Neural cell (in vitro differentiated cells): ENCODE results near the gene TFAP2C. TPM values are rescaled to one million over a fixed set of nuclear protein-coding genes. Genes with fewer than 3 reads are reported as not detected.

Experiments used
- H2AFZ ChIP-seq: fragments of 200-600, 300-800 bp; sonication (generic), shearing (Covaris generic); 2 replicates; pipeline ENCODE4 v1.6.0; 2014; ENCODE audit warnings: low read depth, mild to moderate bottlenecking, antibody characterized with exemption, low read length, moderate library complexity
- H3F3A ChIP-seq: fragments of 200-600 bp; shearing (Covaris generic); 2 replicates; pipeline ENCODE4 v1.6.1; 2016; ENCODE audit warnings: mild to moderate bottlenecking, moderate library complexity, mixed read lengths, antibody characterized with exemption, low read length; ENCODE audit not compliant: insufficient read depth, poor library complexity, severe bottlenecking
- H3K27ac ChIP-seq: fragments of 200-600, 300-800 bp; sonication (generic), shearing (Covaris generic); 2 replicates; pipeline ENCODE4 v1.5.1; 2014; ENCODE audit warnings: mild to moderate bottlenecking, low read length, moderate library complexity
- H3K27me3 ChIP-seq: fragments of 300-800, 200-600 bp; sonication (generic), shearing (Covaris generic); 2 replicates; pipeline ENCODE4 v1.6.0; 2014; ENCODE audit warnings: mild to moderate bottlenecking, low read depth, low read length, moderate library complexity; ENCODE audit not compliant: insufficient read depth
- H3K36me3 ChIP-seq: fragments of 300-800, 200-600 bp; sonication (generic), shearing (Covaris generic); 2 replicates; pipeline ENCODE4 v1.5.1; 2014; ENCODE audit warnings: mild to moderate bottlenecking, antibody characterized with exemption, low read length, moderate library complexity; ENCODE audit not compliant: insufficient read depth
- H3K4me2 ChIP-seq: fragments of 300-800, 200-600 bp; sonication (generic), shearing (Covaris generic); 2 replicates; pipeline ENCODE4 v1.6.0; 2014; ENCODE audit warnings: mild to moderate bottlenecking, low read length
- H3K4me3 ChIP-seq: fragments of 300-800, 200-600 bp; sonication (generic), shearing (Covaris generic); 2 replicates; pipeline ENCODE4 v1.5.1; 2014; ENCODE audit warnings: mild to moderate bottlenecking, low read length, moderate library complexity
- H3K79me2 ChIP-seq: fragments of 200-600 bp; shearing (Covaris generic); replicated peaks from 2 replicates; pipeline ENCODE4 v1.6.0; 2014; ENCODE audit warnings: mild to moderate bottlenecking, low read length, moderate library complexity; ENCODE audit not compliant: insufficient read depth
- H3K9ac ChIP-seq: fragments of 300-800, 200-600 bp; sonication (generic), shearing (Covaris generic); 2 replicates; pipeline ENCODE4 v1.6.1; 2016; ENCODE audit warnings: mild to moderate bottlenecking, low read length, mixed read lengths
- H3K9me2 ChIP-seq: fragments of 200-600 bp; shearing (Covaris generic); 2 replicates; pipeline ENCODE4 v1.6.1; 2016; ENCODE audit warnings: mild to moderate bottlenecking, low read length, mixed read lengths; ENCODE audit not compliant: insufficient read depth
- H3K9me3 ChIP-seq: fragments of 200-600, 300-800 bp; sonication (generic), shearing (Covaris generic); 2 replicates; pipeline ENCODE4 v1.6.1; 2016; ENCODE audit warnings: mild to moderate bottlenecking, mixed run types, low read length, moderate library complexity, mixed read lengths
- H4K20me1 ChIP-seq: fragments of 200-600 bp; shearing (Covaris generic); 2 replicates; pipeline ENCODE4 v1.6.1; 2016; ENCODE audit warnings: mild to moderate bottlenecking, mixed run types; ENCODE audit not compliant: insufficient read depth
- EP300 ChIP-seq: fragments of 450-650 bp; conservative IDR thresholded peaks from 2 replicates; pipeline ENCODE4 v1.6.1; 2014; ENCODE audit warnings: antibody characterized with exemption, mild to moderate bottlenecking, moderate library complexity; ENCODE audit not compliant: poor library complexity, severe bottlenecking
- EZH2 ChIP-seq: fragments of 200-600, 300-800 bp; shearing (Covaris generic), sonication (generic); IDR thresholded peaks from 2 replicates; pipeline ENCODE4 v1.6.1; 2014; ENCODE audit warnings: antibody characterized with exemption, low read length, borderline replicate concordance, mild to moderate bottlenecking; ENCODE audit not compliant: insufficient read depth, poor library complexity, severe bottlenecking
- MXI1 ChIP-seq: fragments of 450-650 bp; conservative IDR thresholded peaks from 2 replicates; pipeline ENCODE4 v1.6.1; 2014; ENCODE audit warnings: antibody characterized with exemption, mild to moderate bottlenecking; ENCODE audit not compliant: poor library complexity, severe bottlenecking
- POLR2AphosphoS5 ChIP-seq: IDR thresholded peaks from 2 replicates; pipeline ENCODE4 v1.6.1; 2012
- RAD21 ChIP-seq: fragments of 450-650 bp; conservative IDR thresholded peaks from 2 replicates; pipeline ENCODE4 v1.6.1; 2014; ENCODE audit warnings: antibody characterized with exemption, mild to moderate bottlenecking, moderate library complexity
- SMC3 ChIP-seq: fragments of 450-650 bp; conservative IDR thresholded peaks from 2 replicates; pipeline ENCODE4 v1.6.1; 2014; ENCODE audit warnings: antibody characterized with exemption, mild to moderate bottlenecking, moderate library complexity; ENCODE audit not compliant: poor library complexity
- TAF1 ChIP-seq: IDR thresholded peaks from 2 replicates; pipeline ENCODE4 v1.6.1; 2012; ENCODE audit warnings: low read depth
- polyA plus RNA-seq: library from polyadenylated mRNA; depleted of rRNA; stranded (reverse); fragments of >200 nt; gene quantifications from 2 replicates; pipeline ENCODE4 v1.2.3, GENCODE V29; 2014
- TF ChIP-seq, protein P1 (sequence below): IDR thresholded peaks from 2 replicates; pipeline ENCODE4 v1.6.1; 2012; ENCODE audit warnings: borderline replicate concordance
- TF ChIP-seq, protein P2 (sequence below): fragments of 450-650 bp; IDR thresholded peaks from 2 replicates; pipeline ENCODE4 v1.5.1; 2014; ENCODE audit warnings: antibody characterized with exemption, mild to moderate bottlenecking, moderate library complexity; ENCODE audit not compliant: poor library complexity, severe bottlenecking

The TFAP2C gene
- polyA plus RNA-seq, 1 donor from 2014 or later, result not detected

DNA sequence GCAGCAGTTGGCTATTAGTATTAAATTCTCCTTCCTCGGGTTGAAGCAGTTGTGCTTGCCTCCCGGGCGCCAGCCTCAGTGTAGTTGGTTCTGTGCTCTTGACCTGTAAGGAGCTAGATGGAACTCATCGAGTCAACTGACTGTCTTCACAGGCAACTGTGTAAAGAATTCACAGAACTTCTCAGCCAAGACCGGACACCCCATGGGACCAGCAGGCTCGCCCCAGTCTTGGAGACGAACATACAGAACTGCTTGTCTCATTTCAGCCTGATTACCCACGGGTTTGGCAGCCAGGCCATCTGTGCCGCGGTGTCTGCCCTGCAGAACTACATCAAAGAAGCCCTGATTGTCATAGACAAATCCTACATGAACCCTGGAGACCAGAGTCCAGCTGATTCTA lies 8.5 kb downstream of the TFAP2C start:
- Histone ChIP-seq H3K27ac (no peak overlapping the region), H3K4me3 (no peak overlapping the region), H3K27me3 (peaks cover 47% of the 10 kb centered on the region), H3K4me2 (no peak overlapping the region), H3F3A (no peaks in the 10 kb centered on the region), H3K9me2 (no peaks in the 10 kb centered on the region), H3K9me3 (no peaks in the 10 kb centered on the region), H3K79me2 (no peaks in the 10 kb centered on the region), H2AFZ (no peak overlapping the region), H4K20me1 (no peaks in the 10 kb centered on the region), H3K36me3 (no peaks in the 10 kb centered on the region), H3K9ac (no peak overlapping the region)
- no peak for TF ChIP-seq RAD21
- TF ChIP-seq, protein P1, sequence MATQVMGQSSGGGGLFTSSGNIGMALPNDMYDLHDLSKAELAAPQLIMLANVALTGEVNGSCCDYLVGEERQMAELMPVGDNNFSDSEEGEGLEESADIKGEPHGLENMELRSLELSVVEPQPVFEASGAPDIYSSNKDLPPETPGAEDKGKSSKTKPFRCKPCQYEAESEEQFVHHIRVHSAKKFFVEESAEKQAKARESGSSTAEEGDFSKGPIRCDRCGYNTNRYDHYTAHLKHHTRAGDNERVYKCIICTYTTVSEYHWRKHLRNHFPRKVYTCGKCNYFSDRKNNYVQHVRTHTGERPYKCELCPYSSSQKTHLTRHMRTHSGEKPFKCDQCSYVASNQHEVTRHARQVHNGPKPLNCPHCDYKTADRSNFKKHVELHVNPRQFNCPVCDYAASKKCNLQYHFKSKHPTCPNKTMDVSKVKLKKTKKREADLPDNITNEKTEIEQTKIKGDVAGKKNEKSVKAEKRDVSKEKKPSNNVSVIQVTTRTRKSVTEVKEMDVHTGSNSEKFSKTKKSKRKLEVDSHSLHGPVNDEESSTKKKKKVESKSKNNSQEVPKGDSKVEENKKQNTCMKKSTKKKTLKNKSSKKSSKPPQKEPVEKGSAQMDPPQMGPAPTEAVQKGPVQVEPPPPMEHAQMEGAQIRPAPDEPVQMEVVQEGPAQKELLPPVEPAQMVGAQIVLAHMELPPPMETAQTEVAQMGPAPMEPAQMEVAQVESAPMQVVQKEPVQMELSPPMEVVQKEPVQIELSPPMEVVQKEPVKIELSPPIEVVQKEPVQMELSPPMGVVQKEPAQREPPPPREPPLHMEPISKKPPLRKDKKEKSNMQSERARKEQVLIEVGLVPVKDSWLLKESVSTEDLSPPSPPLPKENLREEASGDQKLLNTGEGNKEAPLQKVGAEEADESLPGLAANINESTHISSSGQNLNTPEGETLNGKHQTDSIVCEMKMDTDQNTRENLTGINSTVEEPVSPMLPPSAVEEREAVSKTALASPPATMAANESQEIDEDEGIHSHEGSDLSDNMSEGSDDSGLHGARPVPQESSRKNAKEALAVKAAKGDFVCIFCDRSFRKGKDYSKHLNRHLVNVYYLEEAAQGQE, result no peak
- TF ChIP-seq EP300, result no peak
- no peak for TF ChIP-seq EZH2
- TF ChIP-seq POLR2AphosphoS5, result no peak
- TF ChIP-seq SMC3, result no peak
- TF ChIP-seq TAF1, result no peak
- TF ChIP-seq, protein P2, sequence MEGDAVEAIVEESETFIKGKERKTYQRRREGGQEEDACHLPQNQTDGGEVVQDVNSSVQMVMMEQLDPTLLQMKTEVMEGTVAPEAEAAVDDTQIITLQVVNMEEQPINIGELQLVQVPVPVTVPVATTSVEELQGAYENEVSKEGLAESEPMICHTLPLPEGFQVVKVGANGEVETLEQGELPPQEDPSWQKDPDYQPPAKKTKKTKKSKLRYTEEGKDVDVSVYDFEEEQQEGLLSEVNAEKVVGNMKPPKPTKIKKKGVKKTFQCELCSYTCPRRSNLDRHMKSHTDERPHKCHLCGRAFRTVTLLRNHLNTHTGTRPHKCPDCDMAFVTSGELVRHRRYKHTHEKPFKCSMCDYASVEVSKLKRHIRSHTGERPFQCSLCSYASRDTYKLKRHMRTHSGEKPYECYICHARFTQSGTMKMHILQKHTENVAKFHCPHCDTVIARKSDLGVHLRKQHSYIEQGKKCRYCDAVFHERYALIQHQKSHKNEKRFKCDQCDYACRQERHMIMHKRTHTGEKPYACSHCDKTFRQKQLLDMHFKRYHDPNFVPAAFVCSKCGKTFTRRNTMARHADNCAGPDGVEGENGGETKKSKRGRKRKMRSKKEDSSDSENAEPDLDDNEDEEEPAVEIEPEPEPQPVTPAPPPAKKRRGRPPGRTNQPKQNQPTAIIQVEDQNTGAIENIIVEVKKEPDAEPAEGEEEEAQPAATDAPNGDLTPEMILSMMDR, result no peak
- no peak for TF ChIP-seq MXI1

DNA sequence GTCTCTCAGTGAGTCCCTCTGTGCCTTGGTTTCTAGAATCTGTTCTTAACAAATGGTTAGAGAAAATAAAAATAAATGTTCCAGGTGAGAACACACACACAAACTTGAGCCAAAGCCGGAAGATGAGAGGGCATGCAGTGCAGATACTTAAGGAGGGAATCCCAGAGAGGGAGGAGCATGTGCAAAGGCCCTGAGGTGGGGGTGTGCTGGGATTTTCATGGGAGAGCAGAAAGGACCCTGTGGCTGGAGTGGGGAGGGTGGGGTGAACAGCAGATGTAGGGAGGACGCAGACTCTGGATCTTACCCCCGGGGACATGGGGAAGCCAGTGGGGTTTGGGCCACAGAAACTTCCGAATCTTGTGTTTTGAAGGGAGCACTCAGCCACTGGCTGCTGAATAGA lies 17.5 kb downstream of the TFAP2C start:
- Histone ChIP-seq H3K27ac (no peak overlapping the region), H3K36me3 (no peaks in the 10 kb centered on the region), H4K20me1 (no peaks in the 10 kb centered on the region), H3F3A (no peaks in the 10 kb centered on the region), H3K9me3 (no peaks in the 10 kb centered on the region), H3K4me3 (no peak overlapping the region), H3K9me2 (no peaks in the 10 kb centered on the region), H3K27me3 (no peaks in the 10 kb centered on the region), H2AFZ (no peak overlapping the region), H3K9ac (no peak overlapping the region), H3K4me2 (no peak overlapping the region), H3K79me2 (no peaks in the 10 kb centered on the region)
- no peak for TF ChIP-seq TAF1
- TF ChIP-seq POLR2AphosphoS5, result no peak
- no peak for TF ChIP-seq MXI1
- TF ChIP-seq EP300, result no peak
- no peak for TF ChIP-seq SMC3
- TF ChIP-seq, protein P2, result no peak
- TF ChIP-seq, protein P1, result no peak
- no peak for TF ChIP-seq RAD21
- TF ChIP-seq EZH2, result no peak
